Ishikawa (cell line): ENCODE results near the gene TEAD1.

Experiments
- EGR1 ChIP-seq: IDR thresholded peaks from 2 replicates; pipeline ENCODE4 v1.6.1; 2012
- FOXM1 ChIP-seq: IDR thresholded peaks from 2 replicates; pipeline ENCODE4 v1.6.1; 2012; ENCODE audit warnings: low read depth, borderline replicate concordance
- NFIC ChIP-seq: IDR thresholded peaks from 2 replicates; pipeline ENCODE4 v1.6.1; 2012
- TAF1 ChIP-seq: IDR thresholded peaks from 2 replicates; pipeline ENCODE4 v1.6.1; 2012; ENCODE audit warnings: low read depth, mild to moderate bottlenecking
- ZBTB7A ChIP-seq: IDR thresholded peaks from 2 replicates; pipeline ENCODE4 v1.6.1; 2012; ENCODE audit warnings: low read depth
- TF ChIP-seq, protein P1 (sequence below): IDR thresholded peaks from 2 replicates; pipeline ENCODE4 v1.6.1; 2012
- TF ChIP-seq, protein P2 (sequence below): IDR thresholded peaks from 2 replicates; pipeline ENCODE4 v1.6.1; 2012

DNA sequence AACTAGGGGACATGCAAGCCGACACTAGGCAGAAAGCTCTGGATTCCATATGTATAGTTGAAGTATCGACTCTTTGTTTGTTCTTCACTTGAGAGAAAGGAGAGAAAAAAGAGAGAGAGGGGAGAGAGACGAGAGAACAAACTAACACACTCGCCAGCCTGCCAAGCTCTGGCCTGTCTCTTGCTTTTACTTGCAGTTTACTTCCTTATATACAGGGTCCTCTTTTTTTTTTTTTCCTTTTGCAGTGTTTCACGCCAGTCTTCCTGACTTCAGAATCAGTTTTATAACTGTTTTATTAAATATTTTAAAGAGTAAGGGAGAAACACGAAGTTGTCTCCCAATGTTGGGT, 19.9 kb downstream of the TEAD1 start:
- TF ChIP-seq ZBTB7A: no peak
- TF ChIP-seq, protein P1, sequence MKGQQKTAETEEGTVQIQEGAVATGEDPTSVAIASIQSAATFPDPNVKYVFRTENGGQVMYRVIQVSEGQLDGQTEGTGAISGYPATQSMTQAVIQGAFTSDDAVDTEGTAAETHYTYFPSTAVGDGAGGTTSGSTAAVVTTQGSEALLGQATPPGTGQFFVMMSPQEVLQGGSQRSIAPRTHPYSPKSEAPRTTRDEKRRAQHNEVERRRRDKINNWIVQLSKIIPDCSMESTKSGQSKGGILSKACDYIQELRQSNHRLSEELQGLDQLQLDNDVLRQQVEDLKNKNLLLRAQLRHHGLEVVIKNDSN: no peak
- TF ChIP-seq TAF1: no peak
- TF ChIP-seq, protein P2, sequence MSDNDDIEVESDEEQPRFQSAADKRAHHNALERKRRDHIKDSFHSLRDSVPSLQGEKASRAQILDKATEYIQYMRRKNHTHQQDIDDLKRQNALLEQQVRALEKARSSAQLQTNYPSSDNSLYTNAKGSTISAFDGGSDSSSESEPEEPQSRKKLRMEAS: no peak
- no peak for TF ChIP-seq EGR1
- no peak for TF ChIP-seq NFIC
- no peak for TF ChIP-seq FOXM1
